Cerebellar nuclear complex (tissue), 1 donor: ENCODE results near the gene MTERF4.

Source experiments
- DNase-seq, 2 experiments: peaks; one replicate each; lab custom pipeline; 2025; lab: John Stamatoyannopoulos, UW

The MTERF4 gene

DNA sequence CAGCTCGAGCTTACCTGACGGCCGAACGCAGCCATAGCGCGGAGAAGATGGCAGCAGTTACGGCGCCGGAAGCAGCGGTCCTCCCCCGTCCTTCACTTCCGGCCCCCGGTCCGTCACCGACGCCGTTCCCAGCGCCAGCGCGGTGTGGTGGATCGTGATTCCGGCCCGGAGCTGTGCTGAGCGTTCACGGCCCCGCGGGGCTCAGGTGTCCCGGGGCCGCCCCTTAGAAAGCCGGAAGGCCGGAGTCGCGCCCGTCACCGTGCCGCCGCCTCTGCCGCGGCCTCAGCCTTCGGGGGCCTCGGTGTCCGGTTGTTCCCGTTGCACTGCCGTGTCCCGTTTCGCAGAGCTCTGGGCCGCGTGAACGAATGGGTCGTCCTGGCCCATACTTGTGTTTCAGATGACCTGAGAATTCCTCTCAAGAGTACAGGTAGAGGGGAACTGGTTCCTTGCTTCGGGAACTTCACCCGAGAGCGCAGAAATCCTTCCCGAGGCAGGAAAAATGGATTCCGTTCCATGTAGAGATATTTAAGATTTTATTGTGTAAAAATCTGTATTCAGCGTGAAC lies at the start of gene MTERF4:
Gene MTERF4 (minus strand): TSS at position 49 of the 565 bp plus-strand sequence. CDS start 14 bp downstream, at position 35.
- DNase-seq, result peak; percentile 29 to 47

DNA sequence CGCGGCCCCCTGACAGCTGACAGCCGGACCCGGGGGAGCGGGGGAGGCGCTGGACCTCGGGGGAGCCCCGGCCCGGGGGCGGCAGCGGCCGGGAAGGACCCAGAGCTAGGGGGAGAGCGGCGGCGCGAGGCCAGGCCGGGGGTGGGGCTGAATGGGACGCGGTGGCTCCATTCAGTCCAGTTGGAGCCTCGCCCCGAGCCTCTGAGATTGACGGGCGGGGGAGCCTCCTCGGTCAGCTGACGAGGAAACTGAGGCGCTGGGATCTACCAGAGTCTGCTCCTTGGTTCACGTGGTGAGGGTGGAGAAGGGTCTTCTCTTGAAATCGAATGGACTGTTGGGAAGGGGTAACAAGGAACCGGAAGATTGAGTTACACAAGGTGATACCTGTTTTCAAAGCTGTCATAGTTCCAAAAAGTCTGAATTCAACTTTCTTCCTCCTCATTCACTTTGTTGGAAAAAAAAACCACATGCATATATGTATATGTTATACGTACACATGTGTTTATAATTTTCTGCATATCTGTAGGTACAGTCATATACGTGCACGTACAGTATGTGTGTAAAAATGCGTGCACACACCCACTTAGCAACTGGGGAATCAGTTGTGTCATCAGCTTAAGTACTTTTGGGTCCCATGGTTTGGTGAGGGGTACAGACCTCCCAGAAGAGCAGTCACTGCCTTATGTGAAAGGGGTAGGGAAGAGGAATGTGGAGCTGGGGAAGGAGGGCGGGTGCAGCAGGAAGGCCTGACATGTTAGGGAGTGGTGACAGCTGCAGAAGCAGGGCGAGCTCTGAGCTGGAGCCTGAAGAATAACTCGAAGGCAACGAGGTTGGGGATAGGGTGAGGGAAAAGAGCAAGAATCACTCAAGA lies 48.8 kb upstream of the MTERF4 start:
- DNase-seq, result no peak

- peak; percentile 43 to 83 for DNase-seq
Measured at GRCh38 chr2:241149925-241150659, 48.0 kb upstream of the MTERF4 start, which contains the start of gene PPP1R7. PPP1R7 (plus strand) TSS chr2:241150467; CDS start chr2:241150496, 29 bp downstream.

- no peak for DNase-seq
Measured at GRCh38 chr2:241149675-241149924, 47.5 kb upstream of the MTERF4 start.

DNA sequence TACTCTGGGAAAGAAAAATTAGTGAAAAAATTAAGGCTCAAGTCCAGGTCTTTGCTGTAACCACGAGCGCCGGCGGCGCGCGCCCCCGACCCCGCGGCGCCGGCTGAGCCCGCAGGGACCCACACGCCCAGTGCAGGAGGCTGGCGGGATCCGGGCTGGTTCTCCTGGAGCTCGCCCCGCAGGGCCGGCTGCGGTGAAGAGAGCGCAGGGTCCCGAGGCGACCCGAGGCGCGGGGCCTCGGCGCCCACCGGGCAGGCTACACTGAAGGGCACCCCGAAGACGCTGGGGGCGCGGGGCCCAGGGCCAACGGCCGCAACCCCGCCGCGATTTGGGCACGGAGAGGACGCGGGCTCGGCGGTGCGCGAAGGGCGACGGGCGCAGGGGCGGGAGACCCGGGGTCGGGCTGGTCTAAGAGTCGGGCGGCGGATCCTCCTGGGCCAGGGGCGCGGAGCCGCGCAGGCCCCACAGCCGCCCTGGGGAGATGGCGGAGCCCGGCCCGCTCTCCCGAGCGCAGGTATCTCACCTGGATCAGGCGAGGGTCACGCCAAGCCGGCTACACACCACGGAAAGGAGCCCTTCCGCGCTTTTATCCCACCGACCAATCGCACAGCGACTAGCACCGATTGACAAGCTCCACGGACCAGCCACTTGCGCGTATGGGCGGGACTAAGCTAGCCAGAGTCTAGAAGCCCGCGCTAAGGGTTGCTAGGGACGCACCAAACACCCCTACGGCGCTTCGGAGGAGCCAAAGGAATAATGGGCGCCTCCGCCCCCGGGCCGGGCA lies 47.0 kb upstream of the MTERF4 start, which contains the start of gene PASK:
Gene PASK (minus strand): TSS at position 582 of the 784 bp plus-strand sequence. CDS start 6,440 bp downstream, outside the sequence.
- peak; percentile 70 to 78 for DNase-seq

DNA sequence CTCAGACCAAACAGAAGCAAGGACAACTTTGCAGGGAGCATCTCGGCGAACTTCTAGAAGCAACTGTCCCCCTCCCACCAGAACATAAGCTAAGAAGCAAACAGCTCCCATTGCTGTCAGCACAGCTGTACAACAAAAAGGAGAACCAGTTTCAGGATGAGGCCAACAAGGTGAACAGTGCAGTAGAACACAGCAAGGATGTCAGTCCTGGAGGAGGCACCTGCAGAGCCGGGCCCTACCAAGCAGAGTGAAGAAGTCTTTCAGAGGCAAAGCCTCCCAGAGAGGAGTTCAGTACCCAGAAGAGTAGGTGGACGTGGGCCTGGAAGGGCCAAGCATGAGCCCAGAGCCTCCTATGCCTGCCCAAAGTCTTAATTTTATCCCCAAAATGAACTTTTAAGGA lies 46.2 kb upstream of the MTERF4 start:
- no peak for DNase-seq

DNA sequence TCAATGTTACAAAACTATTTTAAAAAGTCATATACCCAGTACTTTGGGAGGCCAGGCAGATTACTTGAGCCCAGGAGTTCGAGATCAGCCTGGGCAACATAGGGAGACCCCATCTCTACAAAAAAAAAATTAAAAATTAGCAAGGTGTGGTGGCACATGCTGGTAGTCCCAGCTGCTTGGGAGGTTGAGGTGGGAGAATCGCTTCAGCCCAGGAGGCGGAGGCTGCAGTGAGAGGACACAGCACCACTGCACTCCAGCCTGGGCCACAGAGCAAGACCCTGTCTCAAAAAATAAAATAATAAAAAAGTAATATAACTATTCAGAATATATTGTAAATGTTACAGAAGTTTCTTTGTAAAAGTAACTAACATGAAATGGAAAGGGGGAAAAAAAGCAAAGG lies 45.2 kb upstream of the MTERF4 start:
- no peak for DNase-seq

DNA sequence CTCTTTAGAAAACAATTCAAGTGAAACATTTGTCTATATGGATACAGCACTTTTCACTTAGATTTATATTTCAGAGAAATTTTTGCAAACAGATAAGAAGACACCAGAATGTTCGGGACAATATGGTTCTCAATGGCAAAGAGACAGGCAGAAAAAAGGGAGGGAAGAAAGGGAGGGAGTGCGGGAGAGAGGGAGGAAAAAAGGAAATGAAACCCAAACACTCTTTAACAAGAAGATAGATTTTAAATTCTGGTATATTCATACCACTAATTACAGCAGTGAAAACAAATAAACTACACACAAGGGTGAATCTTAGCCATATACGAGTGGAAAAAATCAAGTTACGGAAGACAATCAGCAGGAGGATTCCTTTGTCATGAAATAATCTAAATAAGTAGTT lies 44.2 kb upstream of the MTERF4 start:
- DNase-seq, result no peak

DNA sequence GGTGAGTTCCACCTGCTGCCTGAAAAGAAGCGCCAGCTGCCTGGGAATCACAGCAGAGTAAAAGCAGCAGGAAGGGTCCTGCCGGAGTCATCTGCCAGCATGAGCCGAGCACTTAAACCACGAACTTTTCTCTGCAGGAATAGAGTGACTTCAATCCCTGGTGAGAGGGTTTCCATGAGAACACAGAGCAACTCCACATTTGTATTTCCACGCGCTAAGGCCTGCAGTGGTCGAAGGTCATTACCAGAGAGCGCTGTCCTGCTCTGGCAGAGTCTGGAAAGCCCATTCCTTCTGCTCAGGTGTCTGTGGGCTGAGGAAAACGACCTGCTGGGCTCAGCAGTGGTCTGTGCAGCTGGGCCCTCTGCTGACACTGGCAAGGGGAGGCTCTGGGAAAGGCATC lies 40.5 kb upstream of the MTERF4 start:
- DNase-seq, result no peak

GRCh38 chr2:241142063-241142462 lies 40.0 kb upstream of the MTERF4 start:
- no peak for DNase-seq

DNA sequence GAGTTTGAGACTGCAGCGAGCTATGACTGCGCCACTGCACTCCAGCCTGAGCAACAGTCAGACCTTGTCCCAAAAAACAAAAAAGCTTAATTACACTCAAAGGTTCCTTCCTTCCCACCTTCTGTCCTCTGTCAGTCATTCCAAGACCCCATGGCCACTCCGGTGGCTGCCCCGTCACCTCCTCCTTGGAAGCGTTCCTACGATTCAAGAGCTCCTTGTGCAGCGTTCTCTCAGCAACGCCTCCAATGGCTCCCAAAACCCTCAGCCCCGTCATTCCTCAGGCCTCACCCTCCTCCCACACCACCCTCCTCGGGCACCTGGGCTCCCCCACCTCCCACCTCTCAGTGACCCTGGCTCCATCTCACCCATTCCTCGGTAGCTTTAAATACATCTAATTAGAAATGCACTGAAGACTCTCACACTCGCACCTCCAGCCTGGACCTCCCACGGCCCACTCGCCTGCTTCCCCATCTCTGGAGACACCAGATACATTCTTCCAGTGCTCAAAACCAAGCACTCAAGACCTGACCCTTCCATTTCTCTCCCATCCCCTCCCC lies 39.2 kb upstream of the MTERF4 start:
- no peak for DNase-seq

DNA sequence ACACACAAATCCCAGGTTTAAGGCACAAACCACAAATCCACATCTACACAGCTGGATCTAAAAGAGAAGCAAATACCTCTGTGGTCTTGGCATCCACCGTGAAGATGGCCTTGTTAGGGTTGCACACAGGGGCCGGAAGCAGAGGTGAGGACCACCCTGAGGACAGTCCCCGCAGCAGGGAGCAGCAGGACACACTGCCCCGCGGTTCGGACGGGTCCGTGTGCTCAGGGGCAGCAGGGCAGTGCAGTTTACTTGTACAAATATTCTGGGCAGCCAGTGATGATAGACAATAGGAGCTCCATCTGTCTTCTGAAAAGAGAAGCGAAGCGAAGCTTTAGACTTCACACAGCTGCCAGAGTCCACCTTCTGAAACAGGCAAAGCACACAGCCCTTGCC lies 38.4 kb upstream of the MTERF4 start:
- DNase-seq, result no peak

DNA sequence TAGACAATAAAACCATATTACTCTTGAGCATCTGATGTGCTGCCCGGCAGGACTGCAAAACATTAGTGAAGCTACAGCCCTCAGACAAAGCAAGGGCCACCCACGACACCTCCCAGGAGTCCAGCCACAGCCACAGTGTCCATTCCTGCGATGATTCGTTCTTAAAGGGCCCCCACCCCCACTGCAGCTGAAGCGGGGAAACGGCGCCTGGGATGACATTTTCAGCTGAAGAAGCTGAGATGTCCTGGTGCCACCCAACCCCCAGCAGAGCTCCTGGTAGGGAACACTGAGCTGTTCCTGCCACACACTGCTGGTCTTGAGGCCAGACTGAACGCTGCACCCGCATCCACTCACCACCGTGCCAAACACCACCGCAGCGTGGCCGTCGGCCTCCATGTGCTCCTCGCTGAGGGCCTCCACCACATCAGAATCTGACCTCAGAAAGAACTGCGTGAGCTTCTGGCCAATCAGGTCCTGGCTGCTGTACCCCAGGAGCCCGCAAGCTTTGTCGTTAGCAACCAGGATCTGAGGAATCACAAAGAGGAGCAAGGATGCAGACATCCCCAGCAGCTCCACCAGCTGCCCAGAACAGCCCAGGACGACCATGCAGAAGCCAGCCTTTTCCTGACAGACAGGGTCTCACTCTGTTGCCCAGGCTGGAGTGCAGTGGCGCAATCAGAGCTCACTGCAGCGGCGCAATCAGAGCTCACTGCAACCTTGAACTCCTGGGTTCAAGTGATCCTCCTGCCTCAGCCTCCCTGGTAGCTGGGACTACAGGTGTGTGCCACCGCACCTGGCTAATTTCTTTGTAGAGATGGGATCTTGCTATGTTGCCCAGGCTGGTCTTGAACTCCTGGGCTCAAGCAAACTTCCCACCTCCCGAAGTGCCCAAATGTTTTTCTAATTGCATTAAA lies 37.7 kb upstream of the MTERF4 start:
- DNase-seq, result no peak

DNA sequence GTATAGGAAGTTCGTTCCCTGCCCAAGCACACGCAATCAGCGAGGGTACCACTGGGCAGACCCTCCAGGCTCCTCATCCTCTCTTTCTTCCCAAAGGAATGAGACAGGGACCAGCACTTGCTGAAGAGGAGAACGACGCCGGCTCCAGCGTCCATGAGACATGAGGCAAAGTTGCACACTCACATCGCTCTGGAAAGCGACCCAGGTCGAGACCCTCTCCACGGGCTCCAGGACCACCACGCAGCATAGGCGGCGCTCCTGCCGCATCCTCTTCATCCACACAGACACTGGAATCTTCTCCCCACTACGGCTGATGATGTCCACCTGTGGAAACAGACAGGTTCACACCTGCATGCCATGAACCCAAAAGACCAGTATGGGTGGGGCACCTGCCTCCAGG lies 36.4 kb upstream of the MTERF4 start:
- DNase-seq, result no peak

- DNase-seq, result no peak
Measured at GRCh38 chr2:241137276-241138190, 35.4 kb upstream of the MTERF4 start.

DNA sequence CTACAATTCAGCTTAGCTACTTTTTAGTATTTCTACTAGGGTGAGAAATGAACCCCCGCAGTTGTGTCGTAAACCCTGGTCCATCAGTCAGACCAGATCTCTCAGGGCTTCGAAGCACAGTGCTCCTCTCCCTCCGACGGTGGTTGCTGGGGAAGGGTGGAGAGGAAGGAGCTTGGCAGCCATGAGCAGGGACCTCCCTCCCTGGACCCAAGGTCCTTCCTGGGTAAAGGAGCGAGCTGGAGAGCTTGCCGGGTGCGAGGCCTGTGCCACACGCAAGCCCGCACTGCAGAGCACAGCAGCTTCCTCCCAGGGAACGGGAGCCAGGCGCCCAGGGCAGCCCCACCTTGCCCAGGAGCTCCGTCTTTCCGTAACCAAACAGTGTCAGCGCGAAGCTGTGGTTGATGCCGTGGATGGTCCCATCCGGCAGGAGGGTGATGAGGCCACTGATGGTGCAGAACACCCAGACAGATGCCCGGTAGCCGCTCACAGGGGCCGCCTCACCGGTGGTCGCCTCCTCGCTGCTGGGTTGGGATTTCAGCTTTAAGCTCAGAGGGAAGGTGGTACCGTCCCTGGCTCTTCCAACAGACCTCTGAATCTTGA lies 34.7 kb upstream of the MTERF4 start:
- no peak for DNase-seq

DNA sequence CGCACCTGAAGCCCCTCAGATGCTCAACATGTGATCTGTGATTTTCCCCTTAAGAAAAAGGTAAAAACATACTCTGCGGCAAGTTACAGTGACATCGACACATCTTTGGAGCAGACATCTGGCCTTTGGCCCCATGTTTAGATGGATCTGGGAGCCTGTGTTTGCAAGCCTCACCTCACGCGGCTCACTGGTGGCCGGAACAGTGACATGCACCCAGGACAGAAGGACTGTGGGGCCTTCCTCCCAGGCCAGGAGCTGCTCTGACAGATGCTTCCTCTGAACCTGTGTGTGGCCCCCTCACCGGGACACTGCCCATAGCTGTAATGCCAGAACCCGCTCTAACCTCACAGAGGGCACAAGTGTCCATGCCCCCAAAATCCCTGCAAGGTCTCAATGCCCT lies 34.1 kb upstream of the MTERF4 start:
- no peak for DNase-seq

GRCh38 chr2:241135737-241136136 lies 33.6 kb upstream of the MTERF4 start:
- DNase-seq, result no peak

GRCh38 chr2:241134711-241135110 lies 32.6 kb upstream of the MTERF4 start:
- no peak for DNase-seq
